HG02970 (cell line): ENCODE results near the gene HOXC10.

Source experiments
- ATAC-seq: cut with Tn5 transposase; IDR thresholded peaks from one replicate; pipeline ENCODE4 v1.9.1; 2021; ENCODE audit warnings: mild to moderate bottlenecking, moderate library complexity, moderate number of reproducible peaks; ENCODE audit not compliant: unreplicated experiment, low FRiP score

Gene HOXC10

DNA sequence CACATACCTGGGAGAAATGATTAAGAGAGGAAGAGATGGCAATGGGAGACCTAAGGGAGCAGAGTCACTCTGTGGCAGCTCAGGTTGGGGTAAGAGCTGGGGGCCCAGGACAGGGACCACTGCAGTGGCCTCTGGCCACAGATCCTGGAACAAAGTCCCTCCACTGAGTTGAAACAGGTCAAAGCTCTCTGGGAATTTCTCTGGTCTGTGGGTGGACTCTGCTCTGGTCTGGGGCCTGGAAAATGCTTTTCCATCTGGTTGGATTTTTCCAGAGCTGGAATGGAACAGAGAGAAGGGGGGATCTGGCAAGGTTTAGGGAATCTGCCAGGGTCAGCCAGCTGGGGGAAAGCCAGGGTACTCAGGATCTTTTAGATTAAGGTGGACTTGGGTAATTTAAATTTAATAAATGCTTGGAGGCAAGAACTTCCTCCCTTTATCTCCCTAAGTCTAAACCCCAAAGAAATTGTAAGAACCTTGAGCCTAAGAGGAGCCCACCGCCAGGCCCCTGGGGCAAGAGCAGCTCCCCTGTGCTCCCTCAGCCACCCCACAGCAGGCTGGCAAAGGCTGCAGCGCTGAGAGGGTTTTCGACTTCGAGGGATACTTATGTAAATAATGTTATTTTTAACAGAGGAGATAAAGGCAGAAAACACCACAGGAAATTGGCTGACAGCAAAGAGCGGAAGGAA, 3.7 kb downstream of the HOXC10 start:
- ATAC-seq, result no peak

DNA sequence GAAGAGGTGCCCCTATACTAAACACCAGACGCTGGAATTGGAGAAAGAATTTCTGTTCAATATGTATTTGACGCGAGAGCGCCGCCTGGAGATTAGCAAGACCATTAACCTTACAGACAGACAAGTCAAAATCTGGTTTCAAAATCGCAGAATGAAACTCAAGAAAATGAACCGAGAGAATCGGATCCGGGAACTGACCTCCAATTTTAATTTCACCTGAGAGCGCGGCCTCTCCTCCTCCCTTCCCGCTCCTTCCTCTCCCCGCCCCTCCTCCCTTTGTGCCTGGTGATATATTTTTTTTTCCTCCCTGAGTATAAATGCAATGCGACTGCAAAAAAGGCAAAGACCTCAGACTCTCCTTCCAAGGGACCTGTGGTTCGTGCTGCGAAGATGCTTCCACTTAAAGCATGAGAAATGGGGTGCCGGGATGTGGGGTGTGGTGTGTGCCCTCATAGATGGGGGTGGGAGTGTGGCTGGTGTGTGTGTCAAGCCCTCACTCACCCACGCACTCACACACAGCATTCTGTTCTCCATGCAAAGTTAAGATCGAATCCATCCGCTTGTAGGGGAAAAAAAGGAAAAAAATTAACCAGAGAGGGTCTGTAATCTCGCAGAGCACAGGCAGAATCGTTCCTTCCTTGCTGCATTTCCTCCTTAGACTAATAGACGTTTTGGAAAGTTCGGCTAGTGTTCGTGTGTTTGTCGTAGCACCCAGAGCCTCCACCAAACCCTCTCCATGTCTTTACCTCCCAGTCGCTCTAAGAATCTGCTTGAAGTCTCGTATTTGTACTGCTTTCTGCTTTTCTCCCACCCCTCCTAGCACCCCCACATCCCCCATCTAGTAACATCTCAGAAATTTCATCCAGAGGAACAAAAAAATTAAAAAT, 4.5 kb downstream of the HOXC10 start:
- no peak for ATAC-seq

DNA sequence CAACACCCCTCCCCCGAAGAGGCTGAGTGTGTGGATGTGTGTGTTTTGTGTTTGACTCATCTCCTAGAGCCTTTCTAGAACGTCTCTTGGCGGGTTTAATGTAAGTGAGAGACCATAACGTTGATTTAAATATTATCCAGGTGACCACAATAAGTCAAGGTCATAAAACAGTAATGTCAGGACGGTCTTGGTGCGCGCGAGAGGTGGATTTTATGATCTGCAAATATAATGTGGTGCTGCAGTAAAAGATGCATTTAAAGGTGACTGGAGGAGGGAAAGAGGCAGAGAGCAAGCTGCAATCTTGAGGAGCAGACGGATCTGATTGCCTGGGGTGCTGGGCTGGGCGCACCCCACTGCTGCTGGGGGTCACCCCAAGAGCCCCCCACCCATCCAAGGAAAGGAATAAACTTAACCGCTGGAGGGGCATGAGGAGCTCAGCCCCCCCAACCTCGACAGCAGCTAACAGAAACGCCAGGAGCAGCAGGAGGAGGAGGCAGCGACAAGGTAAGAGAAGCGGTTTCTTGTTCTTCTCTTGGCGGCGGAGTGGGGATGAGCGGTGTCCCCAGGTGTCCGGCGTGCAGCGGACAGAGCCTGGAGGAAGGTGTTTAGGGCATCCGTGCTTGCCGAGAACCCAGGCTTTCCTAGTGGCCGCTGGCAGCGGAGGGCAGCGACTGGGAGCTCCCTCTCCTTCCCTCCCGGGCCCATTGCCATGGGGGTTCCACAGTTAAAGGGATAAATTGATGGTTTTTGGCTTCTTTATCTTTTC, 5.5 kb downstream of the HOXC10 start:
- no peak for ATAC-seq

DNA sequence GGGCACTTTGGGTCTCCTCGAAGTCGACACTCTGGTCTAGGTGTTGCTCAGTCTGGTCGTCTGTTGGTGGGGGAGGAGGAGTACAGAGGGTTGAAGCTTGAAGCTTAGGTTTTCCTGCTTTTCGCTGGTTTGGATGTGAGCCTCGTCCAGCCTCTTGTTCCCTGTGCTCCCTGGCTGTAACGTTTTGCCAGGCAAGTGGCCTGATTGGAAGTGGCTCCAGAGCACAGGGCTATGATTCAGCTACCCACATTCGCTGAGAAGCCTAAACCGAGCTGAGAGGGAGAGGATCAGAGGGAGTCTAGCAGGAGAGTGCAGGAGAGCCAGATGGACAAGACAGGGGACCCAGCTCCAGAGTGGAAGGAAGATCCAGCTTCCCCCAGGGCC, 6.1 kb downstream of the HOXC10 start:
- ATAC-seq, result no peak

GRCh38 chr12:53992377-53992889, 7.5 kb downstream of the HOXC10 start:
- ATAC-seq, result no peak

DNA sequence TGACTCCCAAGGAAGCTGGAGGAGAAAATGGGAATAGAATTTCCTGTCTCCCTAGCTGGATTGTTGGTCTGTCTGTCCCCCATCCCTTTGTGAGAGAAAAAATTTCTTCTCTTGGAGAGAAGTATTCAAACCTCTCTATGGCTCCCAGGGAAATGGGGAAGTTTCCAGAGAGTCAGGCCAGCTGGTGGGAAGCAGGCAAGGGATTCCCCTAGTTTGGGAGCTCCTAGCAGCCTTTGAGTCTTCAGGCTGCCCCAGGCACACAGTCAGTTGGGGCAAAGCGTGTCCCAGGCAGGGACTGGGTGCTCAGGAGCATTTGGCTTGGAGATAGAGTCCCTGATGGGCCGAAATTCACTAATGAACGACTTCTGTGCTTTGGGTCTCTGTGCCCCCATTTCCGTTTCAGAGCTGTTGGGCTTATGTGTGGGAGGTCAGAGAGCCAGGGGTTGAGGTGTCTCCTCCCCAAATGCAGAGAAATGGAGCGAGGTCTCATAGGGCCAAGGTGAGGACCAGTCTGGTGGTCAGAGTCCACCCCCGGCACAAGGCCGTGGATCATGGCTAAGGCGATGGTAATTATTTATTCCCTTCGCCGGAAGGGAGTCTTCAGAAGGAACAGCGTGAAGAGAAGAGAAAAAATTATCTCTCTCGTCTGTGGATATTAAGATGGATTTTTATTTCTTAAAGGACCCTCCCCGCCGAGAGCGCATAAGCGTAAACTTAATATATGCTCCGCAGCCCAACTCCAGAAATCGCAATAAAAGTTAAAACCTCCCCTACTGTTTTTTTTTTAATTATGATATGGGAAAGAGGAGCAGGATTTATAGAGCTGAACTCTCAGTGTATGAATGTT, 8.4 kb downstream of the HOXC10 start:
- no peak for ATAC-seq

- ATAC-seq, result no peak
Observed at GRCh38 chr12:53994009-53994263, 9.0 kb downstream of the HOXC10 start.

GRCh38 chr12:53994264-53995001, 9.5 kb downstream of the HOXC10 start:
- ATAC-seq, result no peak

- no peak for ATAC-seq
Observed at GRCh38 chr12:53995002-53995377, 10.0 kb downstream of the HOXC10 start.

GRCh38 chr12:53995378-53996239, 10.7 kb downstream of the HOXC10 start:
- ATAC-seq, result no peak

GRCh38 chr12:53996240-53997203, 11.6 kb downstream of the HOXC10 start:
- no peak for ATAC-seq

- no peak for ATAC-seq
Observed at GRCh38 chr12:53997204-53998109, 12.5 kb downstream of the HOXC10 start.

GRCh38 chr12:53998110-53998899, 13.4 kb downstream of the HOXC10 start:
- ATAC-seq, result no peak

GRCh38 chr12:53998900-53999236, 13.9 kb downstream of the HOXC10 start:
- no peak for ATAC-seq

DNA sequence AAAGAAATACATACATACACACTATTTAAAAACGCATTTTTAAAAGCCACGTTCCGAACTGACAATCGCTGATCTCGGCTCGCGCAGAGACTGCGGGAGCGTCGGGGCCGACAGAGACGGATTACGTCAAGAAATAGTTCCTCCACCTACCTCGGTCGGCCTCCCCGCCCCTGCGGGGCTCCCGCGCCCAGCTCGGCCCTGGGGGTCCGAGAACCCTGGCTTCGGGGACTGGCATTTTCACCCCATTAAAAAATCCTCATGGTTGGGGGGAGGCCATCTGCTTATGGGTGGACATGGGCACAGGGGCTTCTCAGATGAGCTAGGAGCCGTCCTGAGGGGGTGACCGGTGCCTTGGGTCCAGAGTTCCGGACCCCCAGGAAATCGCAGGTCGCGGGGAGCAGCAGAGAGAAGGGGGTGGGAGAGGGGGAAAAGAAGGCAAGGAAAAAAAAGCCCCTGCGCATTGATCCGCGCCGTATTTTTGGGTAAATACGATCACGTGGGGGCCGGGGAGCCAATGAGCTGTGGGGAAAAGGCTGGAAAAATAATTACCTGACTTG, 14.7 kb downstream of the HOXC10 start:
- no peak for ATAC-seq
